ENCODE results near the gene LRRK2. TPM values are rescaled to one million over a fixed set of nuclear protein-coding genes. Genes with fewer than 3 reads are reported as not detected.

The LRRK2 gene
- total and polyA plus RNA-seq, 8 donors: 2.5 to 11.2 (median 8.1) TPM

DNA sequence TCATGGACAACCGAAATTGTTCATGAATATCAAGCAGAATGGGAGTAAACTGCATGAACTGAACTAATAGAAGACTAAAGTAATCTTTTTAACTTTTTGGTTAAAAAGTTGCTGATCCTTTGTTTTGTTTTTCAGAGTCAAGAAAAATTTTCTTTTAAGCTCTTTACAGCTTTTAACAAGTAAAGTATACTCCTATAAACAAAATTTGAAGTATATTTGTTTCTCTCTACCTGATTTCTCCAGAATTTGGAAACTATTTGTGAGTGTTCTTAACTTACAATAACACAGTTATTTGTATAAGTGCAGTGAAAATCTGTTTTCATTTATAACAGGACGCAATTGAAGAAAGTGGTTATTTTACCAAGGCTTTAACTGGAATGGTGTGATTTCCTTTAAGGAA is 12.2 kb upstream of the LRRK2 start:
- Histone ChIP-seq H3K4me3 (no peak overlapping the region), H3K27me3 (no peaks in the 10 kb centered on the region), H3K9me3 (no peaks in the 10 kb centered on the region), H3K4me1 (no peaks in the 10 kb centered on the region), H3K36me3 (no peaks in the 10 kb centered on the region), H3K27ac (no peak overlapping the region)
- DNase-seq (no peak), FAIRE-seq (no peak), ATAC-seq (no peak)
- TF ChIP-seq, protein P1, sequence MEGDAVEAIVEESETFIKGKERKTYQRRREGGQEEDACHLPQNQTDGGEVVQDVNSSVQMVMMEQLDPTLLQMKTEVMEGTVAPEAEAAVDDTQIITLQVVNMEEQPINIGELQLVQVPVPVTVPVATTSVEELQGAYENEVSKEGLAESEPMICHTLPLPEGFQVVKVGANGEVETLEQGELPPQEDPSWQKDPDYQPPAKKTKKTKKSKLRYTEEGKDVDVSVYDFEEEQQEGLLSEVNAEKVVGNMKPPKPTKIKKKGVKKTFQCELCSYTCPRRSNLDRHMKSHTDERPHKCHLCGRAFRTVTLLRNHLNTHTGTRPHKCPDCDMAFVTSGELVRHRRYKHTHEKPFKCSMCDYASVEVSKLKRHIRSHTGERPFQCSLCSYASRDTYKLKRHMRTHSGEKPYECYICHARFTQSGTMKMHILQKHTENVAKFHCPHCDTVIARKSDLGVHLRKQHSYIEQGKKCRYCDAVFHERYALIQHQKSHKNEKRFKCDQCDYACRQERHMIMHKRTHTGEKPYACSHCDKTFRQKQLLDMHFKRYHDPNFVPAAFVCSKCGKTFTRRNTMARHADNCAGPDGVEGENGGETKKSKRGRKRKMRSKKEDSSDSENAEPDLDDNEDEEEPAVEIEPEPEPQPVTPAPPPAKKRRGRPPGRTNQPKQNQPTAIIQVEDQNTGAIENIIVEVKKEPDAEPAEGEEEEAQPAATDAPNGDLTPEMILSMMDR (IDR thresholded peaks at IDR 0.05): no peak
- WGBS, 2 donors: 88 to 94% methylated on average over 2 of the region's 2 CpGs
- intact Hi-C loops (cut with DNase I): no loop called here

GRCh38 chr12:40215982-40216381 is 8.8 kb upstream of the LRRK2 start:
- Histone ChIP-seq H3K4me3 (no peak overlapping the region), H3K9me3 (no peaks in the 10 kb centered on the region), H3K27me3 (no peaks in the 10 kb centered on the region), H3K36me3 (no peaks in the 10 kb centered on the region), H3K4me1 (no peaks in the 10 kb centered on the region), H3K27ac (no peak overlapping the region)
- FAIRE-seq (no peak), ATAC-seq (no peak), DNase-seq (no peak)
- intact Hi-C loops (cut with DNase I): no loop called here
- 95 to 97% methylated on average over 1 of the region's 1 CpG for WGBS, 2 donors
- TF ChIP-seq, protein P1 (IDR thresholded peaks at IDR 0.05): no peak

GRCh38 chr12:40216516-40217288 is 8.1 kb upstream of the LRRK2 start:
- TF ChIP-seq, protein P1 (IDR thresholded peaks at IDR 0.05): no peak
- Histone ChIP-seq H3K27ac (no peak overlapping the region), H3K36me3 (no peaks in the 10 kb centered on the region), H3K27me3 (no peaks in the 10 kb centered on the region), H3K9me3 (no peaks in the 10 kb centered on the region), H3K4me1 (no peaks in the 10 kb centered on the region), H3K4me3 (no peak overlapping the region)
- intact Hi-C loops (cut with DNase I): no loop called here
- no peak for DNase-seq
- FAIRE-seq: no peak
- ATAC-seq: peak in 1 of 4 donors; percentile 60

GRCh38 chr12:40219760-40220159 is 5.0 kb upstream of the LRRK2 start:
- DNase-seq (no peak), ATAC-seq (no peak), FAIRE-seq (no peak)
- Histone ChIP-seq H3K9me3 (no peaks in the 10 kb centered on the region), H3K4me3 (no peak overlapping the region), H3K36me3 (no peaks in the 10 kb centered on the region), H3K27me3 (no peaks in the 10 kb centered on the region), H3K4me1 (peaks cover 0 to 6% (median 0%) of the 10 kb centered on the region in 3 donors), H3K27ac (no peak overlapping the region)
- intact Hi-C loops (cut with DNase I): no loop called here
- TF ChIP-seq, protein P1 (IDR thresholded peaks at IDR 0.05): no peak

GRCh38 chr12:40222247-40222646 is 2.5 kb upstream of the LRRK2 start:
- H3K4me3 ChIP-seq: no peak overlapping the region
- 93 to 95% methylated on average over 2 of the region's 2 CpGs for WGBS, 2 donors
- intact Hi-C loops (cut with DNase I): no loop called here

More at GRCh38 chr12:40222247-40222646, 2.5 kb upstream of the LRRK2 start:
- TF ChIP-seq, protein P1 (IDR thresholded peaks at IDR 0.05): no peak
- no peaks in the 10 kb centered on the region for H3K36me3 ChIP-seq
- FAIRE-seq (no peak), ATAC-seq (no peak), DNase-seq (no peak)
- H3K4me1 ChIP-seq: peaks cover 0 to 11% (median 6%) of the 10 kb centered on the region in 3 donors
- no peak overlapping the region for H3K27ac ChIP-seq
- no peaks in the 10 kb centered on the region for H3K9me3 ChIP-seq
- no peaks in the 10 kb centered on the region for H3K27me3 ChIP-seq
